IMR-90 (cell line): ENCODE measurements around the gene SNX33. TPM values are rescaled to one million over a fixed set of nuclear protein-coding genes. Genes with fewer than 3 reads are reported as not detected.

ENCODE experiments used
- ATAC-seq: fragments of 200-7000 bp; cut with Tn5 transposase; 2 replicates; pipeline ENCODE4 v1.9.1; 2020; ENCODE audit warnings: low read depth, mild to moderate bottlenecking, moderate library complexity
- BruUV-seq: library from RNA; stranded (reverse); fragments of 400-500 nt; replicated peaks from 2 replicates; lab custom pipeline; 2021; lab: Mats Ljungman, UMichigan
- CTCF ChIA-PET: fragments of 300-600 bp; formaldehyde crosslinking; extraction: SDS; loops from one replicate; lab custom pipeline; 2021; ENCODE audit warnings: antibody characterized with exemption; lab: Yijun Ruan, JAX
- POLR2A ChIA-PET: fragments of 300-600 bp; sonication (Branson Sonifier 250); formaldehyde crosslinking; loops from one replicate; lab custom pipeline; 2022; ENCODE audit warnings: antibody characterized with exemption; ENCODE audit not compliant: unreplicated experiment; lab: Charles Lee
- DNase-seq: peaks from one replicate; pipeline ENCODE4 v3.0.0; 2013
- H2AFZ ChIP-seq: replicated peaks from 2 replicates; pipeline ENCODE3; 2013; ENCODE audit warnings: low read length, mild to moderate bottlenecking; ENCODE audit not compliant: poor library complexity
- H2AK5ac ChIP-seq: 2 replicates; pipeline ENCODE4 v1.6.1; 2013; ENCODE audit warnings: low read depth, low read length, inconsistent platforms
- H2AK9ac ChIP-seq: replicated peaks from 2 replicates; pipeline ENCODE3; 2013; ENCODE audit warnings: mild to moderate bottlenecking, low read depth, low read length, moderate library complexity; ENCODE audit not compliant: poor library complexity
- H2BK120ac ChIP-seq: 2 replicates; pipeline ENCODE4 v1.6.1; 2013; ENCODE audit warnings: low read depth, low read length, inconsistent platforms
- H2BK15ac ChIP-seq: 3 replicates; pipeline ENCODE4 v1.6.1; 2013; ENCODE audit warnings: low read depth, low read length, inconsistent platforms
- H2BK20ac ChIP-seq: 2 replicates; pipeline ENCODE4 v1.6.1; 2013; ENCODE audit warnings: low read depth, mild to moderate bottlenecking, inconsistent platforms, low read length, moderate library complexity
- H2BK5ac ChIP-seq: 2 replicates; pipeline ENCODE4 v1.6.1; 2013; ENCODE audit warnings: mild to moderate bottlenecking, low read depth, low read length, inconsistent platforms; ENCODE audit not compliant: poor library complexity, severe bottlenecking
- H3K14ac ChIP-seq: replicated peaks from 2 replicates; pipeline ENCODE4 v1.6.1; 2013; ENCODE audit warnings: low read depth, low read length, inconsistent platforms
- H3K18ac ChIP-seq: 2 replicates; pipeline ENCODE4 v1.6.1; 2013; ENCODE audit warnings: low read depth, low read length, control low read depth
- H3K23ac ChIP-seq: 2 replicates; pipeline ENCODE4 v1.6.1; 2013; ENCODE audit warnings: low read depth, low read length, inconsistent platforms
- H3K27ac ChIP-seq: 2 replicates; pipeline ENCODE4 v1.5.1; 2013; ENCODE audit warnings: mild to moderate bottlenecking, control low read depth, low read length; ENCODE audit not compliant: insufficient read depth
- H3K27me3 ChIP-seq: 2 replicates; pipeline ENCODE4 v1.6.1; 2013; ENCODE audit warnings: low read length; ENCODE audit not compliant: control insufficient read depth, insufficient read depth
- H3K36me3 ChIP-seq: 2 replicates; pipeline ENCODE4 v1.6.1; 2013; ENCODE audit warnings: low read length, mixed read lengths; ENCODE audit not compliant: control insufficient read depth, insufficient read depth
- H3K4ac ChIP-seq: 2 replicates; pipeline ENCODE4 v1.6.1; 2013; ENCODE audit warnings: low read depth, low read length, inconsistent platforms
- H3K4me1 ChIP-seq: 2 replicates; pipeline ENCODE4 v1.6.1; 2013; ENCODE audit warnings: low read length, mixed read lengths; ENCODE audit not compliant: control insufficient read depth, insufficient read depth
- H3K4me2 ChIP-seq: 2 replicates; pipeline ENCODE4 v1.6.1; 2013; ENCODE audit warnings: low read depth, mild to moderate bottlenecking, control low read depth, low read length, moderate library complexity
- H3K4me3 ChIP-seq: 2 replicates; pipeline ENCODE4 v1.5.1; 2013; ENCODE audit warnings: low read depth, mild to moderate bottlenecking, control low read depth, low read length, moderate library complexity; ENCODE audit not compliant: insufficient read depth
- H3K56ac ChIP-seq: 2 replicates; pipeline ENCODE4 v1.6.1; 2013; ENCODE audit warnings: low read length, inconsistent platforms; ENCODE audit not compliant: insufficient read depth; ENCODE audit errors: extremely low read depth
- H3K79me1 ChIP-seq, 2 experiments: 2 replicates each; pipeline ENCODE4 v1.6.1; 2013; ENCODE audit warnings: low read length in 2 of 2, inconsistent platforms in 1 of 2, low read depth in 1 of 2
- H3K9ac ChIP-seq: 2 replicates; pipeline ENCODE4 v1.6.1; 2013; ENCODE audit warnings: low read depth, low read length, control low read depth
- H3K9me1 ChIP-seq: 2 replicates; pipeline ENCODE4 v1.6.1; 2013; ENCODE audit warnings: low read length, inconsistent platforms; ENCODE audit not compliant: insufficient read depth
- H3K9me3 ChIP-seq: 2 replicates; pipeline ENCODE4 v1.6.1; 2013; ENCODE audit warnings: low read length; ENCODE audit not compliant: control insufficient read depth, insufficient read depth
- H4K20me1 ChIP-seq: 2 replicates; pipeline ENCODE4 v1.6.1; 2013; ENCODE audit warnings: low read length, inconsistent platforms; ENCODE audit not compliant: insufficient read depth
- H4K5ac ChIP-seq: 2 replicates; pipeline ENCODE4 v1.6.1; 2013; ENCODE audit warnings: mild to moderate bottlenecking, low read depth, low read length, control low read depth
- H4K8ac ChIP-seq, 2 experiments: 2 replicates each; pipeline ENCODE4 v1.6.1; 2013; ENCODE audit warnings: low read depth in 2 of 2, low read length in 2 of 2, control low read depth in 1 of 2, inconsistent platforms in 1 of 2
- H4K91ac ChIP-seq: 2 replicates; pipeline ENCODE4 v1.6.1; 2013; ENCODE audit warnings: low read depth, low read length, inconsistent platforms; ENCODE audit not compliant: insufficient read depth
- BHLHE40 ChIP-seq: fragments of 150-350 bp; IDR thresholded peaks from 2 replicates; pipeline ENCODE4 v1.6.1; 2016; ENCODE audit warnings: mild to moderate bottlenecking, low read depth, low read length
- CEBPB ChIP-seq: IDR thresholded peaks from 2 replicates; pipeline ENCODE4 v1.6.1; 2012; ENCODE audit warnings: low read depth, low read length, improper control_type of control experiment
- CHD1 ChIP-seq: IDR thresholded peaks from 2 replicates; pipeline ENCODE4 v1.6.1; 2012; ENCODE audit warnings: low read depth, low read length, improper control_type of control experiment
- MAZ ChIP-seq: IDR thresholded peaks from 2 replicates; pipeline ENCODE4 v1.6.1; 2012; ENCODE audit warnings: low read depth, mild to moderate bottlenecking, low read length, improper control_type of control experiment, moderate library complexity, borderline replicate concordance
- MXI1 ChIP-seq: IDR thresholded peaks from 2 replicates; pipeline ENCODE4 v1.6.1; 2012; ENCODE audit warnings: low read depth, mild to moderate bottlenecking, low read length, moderate library complexity, borderline replicate concordance
- POLR2A ChIP-seq: IDR thresholded peaks from 2 replicates; pipeline ENCODE4 v1.6.1; 2012; ENCODE audit warnings: mild to moderate bottlenecking, low read depth, low read length
- RFX5 ChIP-seq: IDR thresholded peaks from 2 replicates; pipeline ENCODE4 v1.8.0; 2012; ENCODE audit warnings: low read depth, mild to moderate bottlenecking, low read length, moderate library complexity
- WGBS, 2 experiments: methylation state at CpG; one replicate each; pipeline versions ENCODE4 v1.1.5 to v1.1.7; 2013; ENCODE audit warnings: missing lambda C conversion rate in 2 of 2; ENCODE audit not compliant: insufficient read length in 1 of 2; ENCODE audit errors: extremely low coverage in 2 of 2; 5-methylcytosine and 5-hydroxymethylcytosine counted together
- dilution Hi-C: fragments of 300-500 bp; cut with HindIII; formaldehyde crosslinking; loops from one replicate; pipeline ENCODE4 v1.14.3; 2018; ENCODE audit warnings: low sequenced_read_pairs; ENCODE audit not compliant: unreplicated experiment
- in situ Hi-C: fragments of 300-500 bp; cut with MboI; formaldehyde crosslinking; loops from 3 replicates; pipeline ENCODE4 v1.14.3; 2019; ENCODE audit warnings: low sequenced_read_pairs, inconsistent platforms, mixed read lengths
- intact Hi-C: fragments of 100-400 bp; cut with micrococcal nuclease; formaldehyde crosslinking; loops from 2 replicates; pipeline ENCODE4 v1.10.0; 2022
- polyA plus RNA-seq, 3 experiments: library from polyadenylated mRNA; depleted of rRNA; stranded (reverse); fragments of >200 nt; gene quantifications; 2 replicates each; pipeline ENCODE4 v1.2.3, GENCODE V29; 2012; ENCODE audit warnings: low replicate concordance in 1 of 3
- total RNA-seq: library from RNA; depleted of rRNA; stranded (reverse); fragments of >200 nt; gene quantifications from 2 replicates; pipeline ENCODE4 v1.2.3, GENCODE V29; 2012

Gene SNX33
- total and polyA plus RNA-seq, 2 of the 4 experiments (the other 2 are of a cell fraction), result 12.7 to 14.6 TPM

DNA sequence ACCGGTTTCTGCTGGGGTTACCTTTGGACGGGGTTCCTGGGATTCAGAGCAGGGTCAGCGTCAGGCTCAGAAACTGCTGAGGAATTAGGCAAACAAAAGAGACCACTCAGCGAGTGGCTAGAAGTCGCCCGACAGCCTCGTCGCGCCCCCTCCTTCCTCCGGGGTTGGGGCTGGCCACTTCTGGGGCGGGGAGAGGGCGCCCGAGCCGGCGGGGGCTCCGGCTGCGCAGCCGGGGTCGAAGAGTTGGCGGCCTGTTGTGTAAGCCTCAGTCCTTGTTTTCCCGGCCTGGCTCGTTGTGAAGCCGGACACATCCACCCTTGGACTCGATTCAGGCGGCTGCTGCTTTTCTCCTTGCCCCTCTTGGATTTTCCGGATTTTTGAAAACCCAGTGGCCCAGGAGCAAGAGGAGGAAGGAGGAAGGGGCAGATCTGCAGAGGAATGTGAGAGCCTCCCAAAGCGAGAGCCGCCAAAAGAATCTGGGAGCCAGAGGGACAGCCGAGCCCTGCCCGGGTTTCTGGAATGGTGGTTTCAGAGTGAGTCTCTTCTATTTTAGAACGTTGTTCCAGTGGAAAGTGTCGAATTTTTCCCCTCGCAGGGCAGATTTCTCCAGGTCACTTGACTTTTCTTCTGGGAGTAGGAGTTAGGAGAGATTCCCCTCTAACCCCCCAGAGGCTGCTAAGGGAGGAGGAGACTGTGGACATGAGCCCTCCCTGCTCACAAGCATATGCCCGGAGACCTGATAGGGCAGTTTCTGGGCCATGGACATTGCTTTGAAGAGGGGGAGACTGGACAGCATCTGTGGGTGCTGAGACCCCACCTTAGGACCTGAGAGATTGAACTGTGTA is 666 bp downstream of the SNX33 start:
- peak overlapping the region; percentile 88 for H3K4me3 ChIP-seq
- H4K8ac ChIP-seq, result peak overlapping the region; percentile 91 to 95
- intact Hi-C loops (loop anchor here (1.0 kb wide), 2 partner anchors 13 to 35 kb away; no protein-coding TSS in a partner anchor), dilution Hi-C loops (no loop called here), in situ Hi-C loops (no loop called here)
- peak overlapping the region; percentile 99 for H3K23ac ChIP-seq
- H3K9ac ChIP-seq, result peak overlapping the region; percentile 99
- peaks cover 36% of the 10 kb centered on the region for H3K9me1 ChIP-seq
- peak overlapping the region; percentile 88; the same call in 2 of the 3 replicates for H2BK15ac ChIP-seq
- no peaks in the 10 kb centered on the region for H3K27me3 ChIP-seq
- H2BK5ac ChIP-seq, result peak overlapping the region; percentile 95
- H2BK20ac ChIP-seq, result 0 out of 2 replicates have a peak overlapping the region, but pooled peaks have one; percentile 8
- no peaks in the 10 kb centered on the region for H3K9me3 ChIP-seq
- DNase-seq (no peak), ATAC-seq (peak; percentile 32)
- peak overlapping the region; percentile 98 for H3K4ac ChIP-seq
- peak overlapping the region; percentile 92 for H3K18ac ChIP-seq
- peak overlapping the region; percentile 85 for H2BK120ac ChIP-seq
- H3K4me1 ChIP-seq, result peaks cover 40% of the 10 kb centered on the region
- 0% methylated on average over 13 of the region's 34 CpGs; no CpG with 5 or more reads in 1 of the 2 experiments for WGBS, 2 experiments
- H3K27ac ChIP-seq, result peak overlapping the region; percentile 94
- POLR2A ChIA-PET, result interaction anchor here (0.6 to 1.1 kb wide), 5 partner anchors 13 to 534 kb away, joined by 3 to 12 read pairs (median 3); no protein-coding TSS in a partner anchor
- H4K91ac ChIP-seq, result peak overlapping the region; percentile 97
- H3K79me1 ChIP-seq, result peaks cover 29 to 76% of the 10 kb centered on the region in 2 experiments
- H2AK5ac ChIP-seq, result peak overlapping the region; percentile 90
- CTCF ChIA-PET, result interaction anchor here (1.2 kb wide), 1 partner anchor 34 kb away, joined by 4 read pairs; no protein-coding TSS in a partner anchor
- peak overlapping the region; percentile 88 for H4K5ac ChIP-seq
- H2AK9ac ChIP-seq, result peak overlapping the region; percentile 100
- H3K56ac ChIP-seq, result peak overlapping the region; percentile 93
- peak overlapping the region; percentile 92 for H3K4me2 ChIP-seq
- TSS peak; percentile 72 for BruUV-seq
- peaks cover 30% of the 10 kb centered on the region for H3K36me3 ChIP-seq
- peaks cover 48% of the 10 kb centered on the region for H4K20me1 ChIP-seq
- no peak for TF ChIP-seq RFX5
- TF ChIP-seq POLR2A, result peak; percentile 24; the same call in 1 of the 2 replicates
- no peak for TF ChIP-seq BHLHE40
- TF ChIP-seq MXI1, result peak; percentile 22; the same call in 1 of the 2 replicates
- TF ChIP-seq CEBPB, result peak; percentile 59
- TF ChIP-seq MAZ, result 0 out of 2 replicates have a peak, but pooled peaks have one; percentile 6
- 0 out of 2 replicates have a peak, but pooled peaks have one; percentile 39 for TF ChIP-seq CHD1
- H3K14ac ChIP-seq, result peak overlapping the region; percentile 99
- peak overlapping the region; percentile 94 for H2AFZ ChIP-seq
